NCI-H128 (cell line): ENCODE data around the gene HES5.

Experiments used
- DNase-seq: peaks from one replicate; lab custom pipeline; 2025; ENCODE audit not compliant: unreplicated experiment; lab: John Stamatoyannopoulos, UW

The HES5 gene

GRCh38 chr1:2532485-2533160, 2.6 kb upstream of the HES5 start:
- no peak for DNase-seq

DNA sequence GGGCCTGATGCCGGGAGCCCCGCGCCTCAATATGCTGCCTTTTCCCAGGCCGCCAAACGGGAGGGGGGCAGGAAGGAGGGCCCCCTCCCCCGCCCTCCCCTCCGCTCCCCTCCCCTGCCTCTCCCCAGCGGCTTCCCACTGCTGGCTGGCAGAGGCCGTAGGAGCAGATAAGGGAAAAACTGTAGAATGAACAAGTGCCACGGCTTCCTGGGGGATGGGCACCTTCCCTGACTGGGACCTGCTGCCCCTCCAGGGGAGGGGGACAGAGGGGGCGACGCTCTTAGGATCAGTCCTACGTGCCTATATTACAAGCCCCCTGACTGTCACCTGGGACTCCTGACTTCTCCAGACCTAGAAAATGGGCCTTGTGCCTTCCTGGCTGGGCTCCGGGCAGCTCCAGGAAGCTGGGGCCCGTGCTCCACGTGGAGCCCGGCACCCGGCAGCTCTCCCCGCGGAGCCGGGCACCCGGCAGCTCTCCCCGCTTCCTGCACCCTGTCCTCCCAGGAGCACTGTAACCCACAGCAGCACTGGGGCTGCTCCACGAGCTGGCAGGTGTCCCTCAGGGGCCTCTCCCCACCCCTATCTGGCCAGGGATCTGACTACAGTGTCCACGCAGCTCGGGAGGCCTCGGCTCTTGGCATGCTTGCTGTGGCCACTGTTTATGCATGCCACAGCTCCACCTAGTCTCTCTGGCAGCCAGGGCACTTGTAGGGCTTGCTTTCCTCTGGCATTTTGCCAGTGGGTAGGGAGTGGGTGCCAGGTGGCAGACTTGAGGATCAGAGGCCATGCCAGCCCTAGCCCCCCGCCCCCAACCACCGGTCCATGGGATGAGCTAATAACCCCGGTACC, 674 bp upstream of the HES5 start:
- DNase-seq, result no peak

DNA sequence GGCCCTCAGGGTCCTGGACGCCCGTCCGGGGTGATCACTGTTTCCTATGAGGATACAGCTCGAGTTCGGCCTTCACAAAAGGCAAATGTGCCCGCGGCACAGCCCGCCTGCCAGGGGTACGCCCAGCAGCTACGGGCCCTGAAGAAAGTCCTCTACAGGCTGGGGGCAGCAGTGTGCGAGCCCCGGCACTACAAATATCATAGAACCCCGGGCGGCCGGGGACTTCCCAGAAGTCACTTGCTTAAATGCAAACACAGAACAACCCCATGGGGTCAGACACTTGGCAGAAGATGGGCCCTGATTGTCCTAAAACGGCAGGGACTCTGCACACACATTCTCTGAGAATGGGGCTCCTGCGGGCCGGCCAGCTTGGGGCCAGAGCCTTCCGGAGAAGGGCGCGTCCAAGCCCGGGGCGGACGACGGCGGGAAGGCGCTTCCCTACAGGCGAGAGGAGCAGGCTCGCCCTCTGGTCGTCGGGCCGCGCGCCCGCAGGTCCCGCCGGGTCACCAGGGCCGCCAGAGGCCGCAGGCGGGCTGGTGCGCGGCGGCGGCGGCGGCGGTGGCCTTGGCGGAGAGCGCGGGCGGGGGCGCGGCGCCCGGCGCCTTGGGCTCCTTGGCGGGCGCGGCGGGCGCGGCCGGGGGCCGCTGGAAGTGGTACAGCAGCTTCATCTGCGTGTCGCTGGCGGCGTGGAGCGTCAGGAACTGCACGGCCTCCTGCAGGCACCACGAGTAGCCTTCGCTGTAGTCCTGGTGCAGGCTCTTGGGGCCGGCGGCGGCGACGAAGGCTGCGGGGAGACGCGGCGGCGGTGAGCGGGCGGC, 888 bp downstream of the HES5 start:
- no peak for DNase-seq

DNA sequence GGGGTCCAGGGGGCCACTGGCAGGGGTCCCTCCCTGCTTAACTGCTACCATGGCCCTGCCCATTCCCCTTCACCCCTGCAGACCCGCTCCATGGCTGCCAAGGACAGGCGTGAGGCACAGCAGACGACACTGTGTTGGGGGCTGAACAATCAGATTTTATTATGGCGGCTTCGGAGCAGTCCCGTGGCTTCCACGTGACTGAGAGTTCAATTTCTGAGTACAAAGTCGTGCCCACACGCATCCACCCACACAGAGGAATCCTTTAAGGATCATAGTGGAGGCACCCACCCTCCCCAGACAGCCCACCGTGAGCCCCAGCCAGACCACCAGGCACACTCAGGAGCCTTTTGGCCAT, 1.5 kb downstream of the HES5 start:
- DNase-seq, result no peak

- no peak for DNase-seq
Observed at GRCh38 chr1:2528016-2528415, 2.0 kb downstream of the HES5 start.

DNA sequence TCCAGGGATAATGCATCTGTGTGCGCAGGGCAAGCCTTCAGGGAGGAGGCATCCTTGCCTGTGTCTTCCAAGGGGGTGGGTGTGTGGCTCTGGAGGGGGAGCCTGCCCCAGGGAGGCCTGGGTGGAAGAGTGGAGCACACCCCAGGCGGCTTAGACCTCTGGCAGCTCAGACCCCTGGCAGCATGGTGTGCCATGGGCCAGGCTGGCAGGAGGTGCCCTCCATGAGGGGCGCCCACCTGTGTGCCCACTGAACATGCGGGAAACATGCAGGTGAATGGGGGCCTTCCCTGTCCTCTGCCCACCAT, 2.6 kb downstream of the HES5 start:
- no peak for DNase-seq

DNA sequence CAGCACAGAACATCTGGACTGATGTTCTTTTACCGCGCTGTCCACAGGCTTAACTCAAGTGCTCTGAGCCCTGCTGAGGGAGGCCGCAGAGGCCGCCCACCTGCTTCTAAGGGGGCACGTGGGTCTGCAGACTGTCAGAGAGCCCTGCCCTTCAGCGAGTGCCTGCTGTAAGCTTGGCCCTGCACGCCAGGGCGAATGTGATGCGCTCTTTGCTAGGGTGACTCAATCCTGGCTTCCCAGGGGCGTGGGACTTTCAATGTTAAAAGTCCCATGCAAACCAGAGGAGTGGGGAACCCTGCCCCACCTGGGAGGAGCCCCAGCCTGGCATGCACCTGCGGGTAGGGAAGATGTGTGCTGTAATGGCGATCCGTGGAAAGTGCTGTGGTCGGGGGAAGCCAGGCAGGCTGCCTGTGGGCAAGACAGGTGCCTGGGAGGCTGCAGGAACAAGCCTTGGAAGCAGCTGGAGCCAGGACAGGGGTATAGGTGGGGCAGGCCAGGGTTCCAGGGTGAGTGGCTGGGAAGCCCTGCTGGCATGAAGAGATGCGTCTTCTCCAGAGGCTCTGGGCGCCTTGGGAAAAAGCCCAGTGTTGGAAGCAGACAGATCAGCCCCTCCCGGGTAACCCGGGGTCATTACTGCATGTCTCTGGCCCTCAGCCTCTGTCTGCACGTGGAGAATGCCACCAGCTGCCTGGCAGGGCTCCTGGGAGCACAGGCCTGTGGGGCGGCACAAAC, 3.1 kb downstream of the HES5 start:
- DNase-seq, result no peak

DNA sequence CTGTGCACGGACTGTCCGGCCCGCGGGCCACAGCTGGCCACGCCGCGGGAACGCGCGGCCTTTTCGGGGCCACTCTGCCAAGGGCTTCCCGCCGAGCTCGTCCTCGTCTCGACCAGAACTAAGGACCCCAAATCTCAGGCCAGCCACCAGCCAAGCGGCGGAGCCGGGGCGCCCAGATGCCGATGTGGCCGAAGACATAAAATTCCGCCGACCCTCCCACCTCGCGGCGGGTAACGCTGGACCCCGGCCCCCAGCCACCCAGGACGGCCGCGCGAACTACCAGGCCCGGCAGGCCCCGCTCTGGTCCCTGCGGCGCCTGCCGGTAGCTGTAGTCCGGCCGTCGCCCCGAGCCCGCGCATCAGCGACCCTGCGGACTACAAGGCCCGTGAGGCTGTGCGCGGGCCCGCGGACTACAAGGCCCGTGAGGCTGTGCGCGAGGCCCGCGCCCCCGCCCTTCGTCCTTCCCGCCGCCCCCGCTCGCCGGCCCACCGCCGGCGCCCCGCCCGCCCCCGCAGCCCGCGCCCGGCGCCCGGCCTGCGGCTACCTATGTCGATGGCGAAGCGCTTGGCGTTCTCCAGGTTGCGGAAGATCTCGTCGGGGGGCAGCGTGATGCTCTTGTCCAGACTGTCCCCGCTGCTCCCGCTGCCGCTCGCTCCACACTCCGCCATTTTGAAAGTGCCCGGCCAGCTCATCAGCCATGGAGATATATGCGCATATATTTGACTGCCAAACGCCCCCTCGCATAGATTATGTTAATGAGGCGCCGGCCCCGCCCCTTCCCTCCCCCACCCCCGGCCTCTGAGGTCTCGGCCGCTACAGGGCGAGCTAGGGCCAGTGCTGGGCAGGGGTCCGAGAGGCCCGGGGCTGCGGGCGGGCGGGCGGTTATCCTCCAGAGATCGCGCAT, 3.9 kb downstream of the HES5 start, which contains the start of gene PANK4:
PANK4 (minus strand) TSS at position 677 of the 904 bp plus-strand sequence; CDS start at position 668, 9 bp downstream.
- DNase-seq, result peak; percentile 85

GRCh38 chr1:2525572-2525919, 4.5 kb downstream of the HES5 start:
- no peak for DNase-seq

GRCh38 chr1:2523891-2524609, 6.0 kb downstream of the HES5 start:
- DNase-seq, result no peak

GRCh38 chr1:2523191-2523890, 6.7 kb downstream of the HES5 start:
- no peak for DNase-seq

GRCh38 chr1:2522230-2522629, 7.8 kb downstream of the HES5 start:
- no peak for DNase-seq

GRCh38 chr1:2520806-2521205, 9.3 kb downstream of the HES5 start:
- DNase-seq, result no peak

DNA sequence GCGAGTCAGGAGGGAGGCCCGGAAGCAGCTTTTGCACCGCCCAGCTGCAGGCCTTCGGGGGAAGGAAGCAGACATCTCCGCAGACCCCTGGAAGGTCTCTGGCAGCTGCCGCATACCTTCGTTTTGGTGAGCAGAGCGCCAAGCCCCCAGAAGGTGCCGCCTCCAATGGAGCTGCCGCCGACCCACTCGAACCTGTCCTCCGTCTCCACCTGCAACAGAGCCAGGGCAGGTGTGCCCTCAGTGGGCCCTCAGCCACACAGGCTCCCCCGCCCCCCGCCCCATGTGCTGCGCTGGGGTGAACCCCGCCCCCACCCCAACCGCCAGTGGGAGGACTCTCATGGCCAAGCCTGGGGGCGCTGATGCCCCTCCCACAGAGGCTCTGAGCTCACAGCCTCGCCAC, 9.9 kb downstream of the HES5 start:
- no peak for DNase-seq

- no peak for DNase-seq
Observed at GRCh38 chr1:2519729-2520128, 10.3 kb downstream of the HES5 start.

GRCh38 chr1:2519029-2519685, 10.9 kb downstream of the HES5 start:
- no peak for DNase-seq

- DNase-seq, result no peak
Observed at GRCh38 chr1:2518528-2518927, 11.5 kb downstream of the HES5 start.

- no peak for DNase-seq
Observed at GRCh38 chr1:2517966-2518365, 12.1 kb downstream of the HES5 start.

- DNase-seq, result no peak
Observed at GRCh38 chr1:2516946-2517345, 13.1 kb downstream of the HES5 start.
